ENCODE measurements around the gene QSOX2.

Gene QSOX2

DNA sequence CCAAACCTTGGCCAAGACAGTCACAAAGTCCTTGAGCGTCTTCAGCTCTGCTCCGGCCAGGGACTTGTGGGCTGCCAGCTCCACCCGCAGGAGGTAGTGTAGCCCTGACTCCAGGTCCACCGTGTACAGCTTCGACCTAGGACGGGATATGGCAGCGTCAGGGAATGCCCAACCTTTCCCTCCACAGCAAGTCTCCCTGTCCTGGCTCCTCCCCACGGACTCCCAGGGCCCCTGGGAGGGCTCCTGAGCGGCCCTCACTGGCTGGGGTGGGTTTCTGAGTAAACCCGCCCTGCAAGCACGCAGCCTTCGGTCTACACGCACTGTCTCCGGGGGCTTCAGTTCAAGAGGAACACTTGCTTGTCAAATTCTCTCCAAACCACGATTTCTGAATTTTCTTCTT, 26.9 kb downstream of the QSOX2 start:
- DNase-seq (ENCODE audit: insufficient read length) = no peak
- FAIRE-seq = no peak
- TF ChIP-seq TAF1 (IDR thresholded peaks at IDR 0.05; ENCODE audit: borderline replicate concordance, low read depth, low read length) (no peak), POLR2A (IDR thresholded peaks at IDR 0.05; ENCODE audit: low read depth, low read length) (no peak), POLR2AphosphoS5 (IDR thresholded peaks at IDR 0.05; ENCODE audit: low read depth, low read length) (no peak)

DNA sequence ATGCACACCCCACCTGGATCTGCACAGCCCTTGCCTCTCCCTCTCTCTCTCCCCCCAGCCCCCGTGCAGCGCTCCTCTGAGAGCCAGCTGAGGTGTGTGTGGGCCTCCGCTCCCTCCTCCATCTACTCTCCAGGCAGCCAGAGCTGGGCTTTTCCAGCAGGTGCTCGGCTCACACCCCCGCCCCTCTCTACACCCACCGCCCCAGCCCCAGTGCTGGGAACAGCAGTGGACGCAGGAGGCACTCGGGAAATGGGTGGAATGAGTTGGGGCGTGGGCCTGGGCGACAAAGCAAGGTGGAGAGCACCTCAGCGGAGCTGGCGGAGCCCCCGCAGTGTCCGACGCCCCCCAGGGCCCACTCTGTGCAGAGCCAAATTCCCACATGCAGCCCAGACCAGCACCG, 27.3 kb downstream of the QSOX2 start:
- TF ChIP-seq POLR2AphosphoS5 (IDR thresholded peaks at IDR 0.05; ENCODE audit: low read depth, low read length) = no peak
- TF ChIP-seq TAF1 (IDR thresholded peaks at IDR 0.05; ENCODE audit: borderline replicate concordance, low read depth, low read length) = no peak
- no peak for TF ChIP-seq POLR2A (IDR thresholded peaks at IDR 0.05; ENCODE audit: low read depth, low read length)
- DNase-seq (ENCODE audit: insufficient read length) (no peak), FAIRE-seq (no peak)

DNA sequence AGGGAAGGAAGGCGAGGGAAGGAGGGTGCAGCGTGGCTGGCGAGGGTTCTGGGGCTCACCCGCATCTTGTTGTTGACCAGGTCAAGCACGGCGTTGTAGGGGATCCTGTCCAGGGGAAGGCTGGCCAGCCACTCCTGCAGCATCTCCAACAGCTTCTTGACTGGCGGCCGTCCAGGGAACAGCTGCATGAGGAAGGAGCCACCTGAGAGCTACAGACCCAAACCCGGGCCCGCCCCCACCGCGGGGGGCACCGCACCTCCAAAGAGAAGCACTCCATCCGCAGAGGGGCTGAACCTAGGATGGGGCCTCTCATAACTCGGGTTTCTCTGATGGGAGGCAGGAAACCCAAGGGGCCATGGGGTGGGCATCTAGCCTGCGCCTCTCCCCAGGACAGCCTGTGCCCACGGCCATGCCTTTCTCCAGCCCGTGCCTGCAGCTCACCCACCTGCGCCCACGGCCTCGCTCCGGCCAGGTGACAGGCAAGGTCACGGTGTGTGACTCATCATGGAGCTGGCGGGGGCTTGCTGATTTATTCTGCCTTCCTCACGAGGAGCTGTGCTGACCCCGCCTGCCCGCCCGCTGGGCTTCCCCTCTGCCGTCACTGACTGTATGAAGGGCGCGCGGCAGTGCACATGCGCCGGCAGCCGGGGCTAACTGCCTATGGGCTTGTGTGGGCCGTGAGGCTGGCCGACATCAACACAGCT, 28.9 kb downstream of the QSOX2 start:
- TF ChIP-seq TAF1 (IDR thresholded peaks at IDR 0.05; ENCODE audit: borderline replicate concordance, low read depth, low read length) (no peak), POLR2AphosphoS5 (IDR thresholded peaks at IDR 0.05; ENCODE audit: low read depth, low read length) (no peak), POLR2A (IDR thresholded peaks at IDR 0.05; ENCODE audit: low read depth, low read length) (no peak)

DNA sequence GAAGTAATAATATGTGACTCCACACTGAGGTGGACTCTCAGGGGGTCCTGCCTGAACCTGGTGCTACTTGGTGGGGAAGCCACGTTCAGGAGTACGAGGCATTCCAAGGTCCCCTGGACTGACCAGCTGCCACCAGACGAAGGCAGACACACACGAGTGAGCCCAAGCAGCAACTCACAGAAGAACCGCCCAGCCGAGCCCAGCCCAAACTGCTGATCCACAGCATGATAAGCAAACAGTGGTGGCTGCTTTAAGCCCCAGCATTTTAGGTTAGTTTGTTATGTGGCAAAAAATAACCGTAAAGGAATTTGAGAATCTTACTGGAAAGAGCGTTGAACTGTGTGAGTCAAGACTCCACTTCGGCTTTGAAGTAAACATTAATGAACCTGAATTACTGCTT, 31.9 kb downstream of the QSOX2 start:
- DNase-seq (ENCODE audit: insufficient read length) (no peak), FAIRE-seq (no peak)
- TF ChIP-seq POLR2A (IDR thresholded peaks at IDR 0.05; ENCODE audit: low read depth, low read length) (no peak), TAF1 (IDR thresholded peaks at IDR 0.05; ENCODE audit: borderline replicate concordance, low read depth, low read length) (no peak), POLR2AphosphoS5 (IDR thresholded peaks at IDR 0.05; ENCODE audit: low read depth, low read length) (no peak)

More for the DNA sequence above, 28.9 kb downstream of the QSOX2 start:
- FAIRE-seq (no peak), DNase-seq (ENCODE audit: insufficient read length) (no peak)

DNA sequence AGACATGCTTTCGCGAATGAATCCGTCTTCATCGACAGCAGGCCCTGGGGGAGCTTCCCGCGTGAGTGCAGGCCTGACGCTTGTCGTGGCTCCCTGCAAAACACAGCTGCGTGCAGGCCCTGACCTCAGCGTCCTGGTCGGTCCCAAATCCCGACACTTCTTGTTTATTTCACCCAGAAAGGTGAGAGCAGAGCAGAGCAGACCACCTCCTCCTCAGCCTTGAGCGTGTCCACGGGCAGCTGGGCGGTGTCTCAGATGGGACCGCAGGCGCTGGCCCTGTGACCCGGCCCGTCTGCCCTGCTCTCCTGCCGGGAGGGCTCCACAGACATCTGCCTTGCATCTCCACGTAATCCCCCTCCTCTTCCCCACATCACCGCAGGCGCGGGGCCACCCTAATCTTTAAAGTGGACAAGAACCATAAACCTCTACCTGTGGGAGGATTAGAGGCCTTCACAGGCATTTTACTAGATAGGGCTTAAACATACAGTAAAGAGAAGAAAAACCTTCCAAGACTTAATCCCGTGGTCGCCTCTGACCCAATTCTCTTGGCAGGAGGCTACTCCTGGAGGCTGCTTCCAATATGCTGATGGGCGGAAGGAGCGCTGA, 33.2 kb downstream of the QSOX2 start:
- TF ChIP-seq POLR2A (IDR thresholded peaks at IDR 0.05; ENCODE audit: low read depth, low read length) (no peak), POLR2AphosphoS5 (IDR thresholded peaks at IDR 0.05; ENCODE audit: low read depth, low read length) (no peak), TAF1 (IDR thresholded peaks at IDR 0.05; ENCODE audit: borderline replicate concordance, low read depth, low read length) (no peak)
- FAIRE-seq (no peak), DNase-seq (ENCODE audit: insufficient read length) (no peak)

DNA sequence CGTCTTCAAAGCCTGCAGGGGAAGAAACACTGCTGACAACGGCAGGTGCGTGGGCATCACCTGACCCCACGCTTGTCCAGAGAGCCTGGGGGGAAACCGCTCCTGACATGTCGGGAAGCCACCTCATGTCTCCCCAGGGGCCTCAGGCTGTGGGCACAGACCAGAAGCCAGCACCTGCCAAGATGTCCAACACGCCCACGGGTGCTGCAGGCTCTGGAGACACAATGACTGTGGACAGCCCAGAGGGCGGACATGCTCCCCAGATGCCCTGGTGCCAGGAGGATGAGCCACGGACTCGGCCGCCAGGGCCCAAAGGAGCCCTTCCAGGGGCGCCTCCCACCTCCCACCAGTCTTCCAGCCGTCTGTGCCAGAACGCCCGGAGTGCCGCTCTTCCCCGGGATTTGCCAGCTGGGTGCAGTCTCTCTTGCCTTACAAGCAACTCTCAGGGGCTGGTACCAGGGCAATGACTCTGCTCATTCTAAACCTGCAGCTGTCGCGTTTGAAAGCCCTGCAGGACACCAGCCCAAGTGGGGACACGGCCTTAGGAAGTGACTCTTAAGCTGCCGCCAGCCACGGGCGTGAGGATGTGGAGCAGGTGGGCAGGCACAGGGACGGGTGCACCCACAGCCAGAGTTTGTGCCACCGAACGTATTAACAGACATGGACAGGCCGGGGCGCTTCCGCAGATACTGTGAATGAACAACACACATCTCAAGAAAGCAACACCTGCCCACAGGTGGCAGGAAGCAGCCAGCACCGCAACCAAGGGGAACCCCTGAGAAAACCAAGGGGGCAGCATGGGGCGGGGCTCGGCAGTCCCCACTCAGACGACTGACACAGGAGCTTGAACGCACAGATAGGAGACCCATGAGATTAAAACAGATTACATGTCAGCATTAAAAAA, 33.9 kb downstream of the QSOX2 start:
- TF ChIP-seq POLR2AphosphoS5 (IDR thresholded peaks at IDR 0.05; ENCODE audit: low read depth, low read length) (no peak), POLR2A (IDR thresholded peaks at IDR 0.05; ENCODE audit: low read depth, low read length) (no peak), TAF1 (IDR thresholded peaks at IDR 0.05; ENCODE audit: borderline replicate concordance, low read depth, low read length) (no peak)
- no peak for FAIRE-seq

DNA sequence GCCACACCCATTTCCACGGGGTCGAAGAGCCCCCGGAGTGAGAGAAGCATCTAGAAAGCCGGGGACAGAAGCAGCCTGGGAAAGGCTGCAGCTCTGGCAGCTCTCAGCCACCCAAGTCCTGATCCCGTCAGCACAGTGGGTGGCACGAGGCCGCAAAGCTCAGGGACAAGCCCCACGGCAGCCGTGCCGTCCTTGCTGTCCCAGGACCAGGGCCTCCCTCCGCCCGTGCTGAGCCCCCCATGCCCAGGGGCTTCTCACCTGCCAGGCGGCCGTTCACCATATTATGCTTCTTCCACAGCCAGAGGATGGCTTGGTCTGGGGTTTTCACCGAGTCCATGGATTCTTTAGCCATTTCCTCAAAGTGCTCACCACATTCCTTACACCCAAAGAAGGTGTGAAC, 34.6 kb downstream of the QSOX2 start:
- TF ChIP-seq POLR2A (IDR thresholded peaks at IDR 0.05; ENCODE audit: low read depth, low read length) (no peak), TAF1 (IDR thresholded peaks at IDR 0.05; ENCODE audit: borderline replicate concordance, low read depth, low read length) (no peak), POLR2AphosphoS5 (IDR thresholded peaks at IDR 0.05; ENCODE audit: low read depth, low read length) (no peak)
- FAIRE-seq (no peak), DNase-seq (ENCODE audit: insufficient read length) (no peak)

More for the DNA sequence above, 33.9 kb downstream of the QSOX2 start:
- DNase-seq (ENCODE audit: insufficient read length) = no peak

DNA sequence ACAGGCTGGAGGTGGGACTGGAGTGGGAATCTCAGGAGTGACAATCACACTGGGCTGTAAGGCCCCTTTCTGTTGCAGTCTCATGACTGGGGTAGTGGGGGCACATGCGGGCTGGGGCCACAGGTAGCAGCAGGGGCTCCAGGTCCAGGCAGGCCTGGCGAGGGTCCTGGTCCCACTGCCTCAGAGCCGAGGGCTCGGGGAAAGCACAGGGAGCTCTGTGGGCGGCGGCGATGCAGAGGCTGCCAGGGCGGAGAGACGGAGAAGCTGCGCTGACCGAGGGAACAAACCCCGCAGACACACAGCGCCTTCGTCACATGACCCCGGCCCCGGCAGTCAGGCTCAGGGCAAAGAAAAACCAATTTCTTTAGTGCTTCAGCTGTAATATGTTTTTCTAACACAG, 35.3 kb downstream of the QSOX2 start:
- FAIRE-seq = no peak
- no peak for TF ChIP-seq TAF1 (IDR thresholded peaks at IDR 0.05; ENCODE audit: borderline replicate concordance, low read depth, low read length)
- TF ChIP-seq POLR2A (IDR thresholded peaks at IDR 0.05; ENCODE audit: low read depth, low read length) = no peak
- TF ChIP-seq POLR2AphosphoS5 (IDR thresholded peaks at IDR 0.05; ENCODE audit: low read depth, low read length) = no peak
- DNase-seq (ENCODE audit: insufficient read length) = no peak

DNA sequence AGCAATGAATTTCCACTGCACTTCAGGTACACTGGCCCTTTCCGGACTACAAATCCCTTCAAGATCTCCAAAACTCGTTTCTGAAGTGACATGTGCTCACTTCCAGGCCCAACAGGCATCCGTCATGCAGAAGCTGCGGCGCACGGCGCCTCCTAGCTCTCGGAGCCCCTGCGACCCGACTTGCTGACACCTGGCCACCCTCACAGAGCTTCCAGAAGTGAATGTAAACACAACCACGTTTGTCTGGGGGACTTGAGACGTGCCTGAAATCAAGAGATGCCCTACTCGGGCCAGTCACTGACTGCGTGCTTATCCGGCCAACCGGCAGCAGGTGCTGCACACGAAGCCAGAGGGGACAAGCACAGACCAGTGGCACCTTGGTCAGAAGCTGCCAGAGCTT, 35.8 kb downstream of the QSOX2 start:
- no peak for FAIRE-seq
- no peak for DNase-seq (ENCODE audit: insufficient read length)

DNA sequence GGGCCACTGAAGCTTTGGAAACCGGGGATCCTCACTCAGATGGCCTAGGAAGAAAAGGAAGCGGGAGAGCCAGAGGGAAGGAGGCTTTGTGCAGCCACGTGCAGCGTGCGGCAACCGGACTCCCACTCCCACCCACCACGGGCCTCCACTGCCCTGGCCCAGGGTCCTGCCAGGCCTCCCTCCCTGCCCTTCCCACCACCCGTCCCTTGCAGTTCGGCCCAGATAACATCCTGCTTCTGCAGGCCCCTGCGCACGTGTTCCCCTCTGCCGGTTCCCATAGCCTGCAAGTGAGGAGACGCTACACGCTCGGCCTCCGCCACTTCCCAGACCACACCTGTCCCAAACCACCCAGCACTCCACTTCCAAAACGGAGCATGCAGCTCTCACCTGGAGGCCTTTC, 36.4 kb downstream of the QSOX2 start:
- no peak for TF ChIP-seq TAF1 (IDR thresholded peaks at IDR 0.05; ENCODE audit: borderline replicate concordance, low read depth, low read length)
- DNase-seq (ENCODE audit: insufficient read length) = no peak
- no peak for FAIRE-seq

More for the DNA sequence above, 35.8 kb downstream of the QSOX2 start:
- TF ChIP-seq POLR2A (IDR thresholded peaks at IDR 0.05; ENCODE audit: low read depth, low read length) (no peak), POLR2AphosphoS5 (IDR thresholded peaks at IDR 0.05; ENCODE audit: low read depth, low read length) (no peak), TAF1 (IDR thresholded peaks at IDR 0.05; ENCODE audit: borderline replicate concordance, low read depth, low read length) (no peak)

DNA sequence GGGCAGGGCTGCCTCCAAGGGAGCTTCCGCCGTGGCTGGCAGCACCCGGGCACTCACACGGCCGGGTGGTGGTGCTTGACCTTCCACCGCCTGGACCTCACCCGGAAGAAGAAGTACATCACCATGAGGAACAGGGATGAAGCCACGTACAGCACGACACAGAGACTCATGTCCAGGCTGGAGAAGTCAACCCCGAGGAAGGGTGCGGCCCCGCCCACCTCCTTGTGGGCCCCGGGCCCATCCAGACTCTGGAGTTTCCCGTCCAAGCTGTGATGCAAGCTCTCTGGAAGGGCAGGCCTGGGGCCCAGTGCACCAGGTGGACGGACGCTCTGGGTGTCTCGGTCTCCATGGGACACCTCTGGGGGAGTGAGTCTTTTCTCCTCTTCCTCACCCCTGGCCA, 36.9 kb downstream of the QSOX2 start:
- FAIRE-seq (no peak), DNase-seq (ENCODE audit: insufficient read length) (no peak)
- no peak for TF ChIP-seq POLR2A (IDR thresholded peaks at IDR 0.05; ENCODE audit: low read depth, low read length)
- TF ChIP-seq POLR2AphosphoS5 (IDR thresholded peaks at IDR 0.05; ENCODE audit: low read depth, low read length) = no peak
- no peak for TF ChIP-seq TAF1 (IDR thresholded peaks at IDR 0.05; ENCODE audit: borderline replicate concordance, low read depth, low read length)
